Trophoblast cell (in vitro differentiated cells and primary cell): ENCODE results near the gene RBMS1.
A peak's percentile ranks its signal among the peaks of the same experiment; 100 is the strongest.

Source experiments
- DNase-seq, 2 donors: peaks; one replicate each; pipeline ENCODE4 v3.0.0-alpha.2; 2016
- H2AFZ ChIP-seq: 2 replicates; pipeline ENCODE4 v1.6.1; 2013; ENCODE audit warnings: low read length, moderate library complexity, mild to moderate bottlenecking; ENCODE audit not compliant: insufficient read depth, poor library complexity
- H2AK5ac ChIP-seq: 2 replicates; pipeline ENCODE4 v1.6.1; 2013; ENCODE audit warnings: mild to moderate bottlenecking, low read length
- H2BK120ac ChIP-seq: 2 replicates; pipeline ENCODE4 v1.6.1; 2013; ENCODE audit warnings: low read length, mild to moderate bottlenecking, moderate library complexity; ENCODE audit not compliant: insufficient read depth, poor library complexity
- H2BK12ac ChIP-seq: 2 replicates; pipeline ENCODE4 v1.6.1; 2013; ENCODE audit warnings: mild to moderate bottlenecking, low read length, moderate library complexity
- H2BK5ac ChIP-seq: 2 replicates; pipeline ENCODE4 v1.6.1; 2013; ENCODE audit warnings: low read length, low read depth, moderate library complexity, mild to moderate bottlenecking; ENCODE audit not compliant: poor library complexity
- H3K14ac ChIP-seq: 2 replicates; pipeline ENCODE4 v1.6.1; 2013; ENCODE audit warnings: mild to moderate bottlenecking, low read length
- H3K18ac ChIP-seq: 2 replicates; pipeline ENCODE4 v1.6.1; 2013; ENCODE audit warnings: mild to moderate bottlenecking, low read length
- H3K23ac ChIP-seq: 2 replicates; pipeline ENCODE4 v1.6.1; 2013; ENCODE audit warnings: low read length
- H3K27ac ChIP-seq: 2 replicates; pipeline ENCODE4 v1.5.1; 2013; ENCODE audit warnings: low read depth, mild to moderate bottlenecking, inconsistent platforms, low read length, moderate library complexity
- H3K27me3 ChIP-seq: 2 replicates; pipeline ENCODE4 v1.6.1; 2013; ENCODE audit warnings: inconsistent platforms, mild to moderate bottlenecking, low read length, moderate library complexity; ENCODE audit not compliant: insufficient read depth
- H3K36me3 ChIP-seq, 2 experiments: 1 replicate in 1 of 2; 2 replicates in 1 of 2; pipeline ENCODE4 v1.6.1; 2013; ENCODE audit warnings: low read length in 2 of 2, mild to moderate bottlenecking in 2 of 2, moderate library complexity in 1 of 2; ENCODE audit not compliant: insufficient read depth in 2 of 2, control insufficient read depth in 1 of 2
- H3K4ac ChIP-seq: 2 replicates; pipeline ENCODE4 v1.6.1; 2013; ENCODE audit warnings: low read depth, mild to moderate bottlenecking, low read length, moderate library complexity
- H3K4me1 ChIP-seq, 2 experiments: 1 replicate in 1 of 2; 2 replicates in 1 of 2; pipeline ENCODE4 v1.6.1; 2013; ENCODE audit warnings: low read length in 2 of 2, mild to moderate bottlenecking in 2 of 2, moderate library complexity in 1 of 2; ENCODE audit not compliant: insufficient read depth in 2 of 2, control insufficient read depth in 1 of 2
- H3K4me2 ChIP-seq: 2 replicates; pipeline ENCODE4 v1.6.1; 2013; ENCODE audit warnings: inconsistent platforms, mild to moderate bottlenecking, low read length, moderate library complexity
- H3K4me3 ChIP-seq: 2 replicates; pipeline ENCODE4 v1.5.1; 2013; ENCODE audit warnings: mild to moderate bottlenecking, low read depth, low read length, inconsistent platforms
- H3K79me1 ChIP-seq: one replicate; pipeline ENCODE4 v1.6.1; 2013; ENCODE audit warnings: low read length
- H3K79me2 ChIP-seq: 2 replicates; pipeline ENCODE4 v1.6.1; 2013; ENCODE audit warnings: low read length, mild to moderate bottlenecking; ENCODE audit not compliant: control insufficient read depth, insufficient read depth, poor library complexity
- H3K9ac ChIP-seq: 2 replicates; pipeline ENCODE4 v1.6.1; 2013; ENCODE audit warnings: mild to moderate bottlenecking, low read length
- H3K9me3 ChIP-seq: 2 replicates; pipeline ENCODE4 v1.6.1; 2013; ENCODE audit warnings: low read depth, mild to moderate bottlenecking, control low read depth, inconsistent platforms, low read length; ENCODE audit not compliant: insufficient read depth
- H4K12ac ChIP-seq: 2 replicates; pipeline ENCODE4 v1.6.1; 2013; ENCODE audit warnings: low read depth, mild to moderate bottlenecking, low read length, moderate library complexity
- H4K8ac ChIP-seq: 2 replicates; pipeline ENCODE4 v1.6.1; 2013; ENCODE audit warnings: low read depth, mild to moderate bottlenecking, low read length, moderate library complexity
- H4K91ac ChIP-seq: one replicate; pipeline ENCODE4 v1.6.1; 2013; ENCODE audit warnings: low read depth, mild to moderate bottlenecking, low read length, moderate library complexity
- WGBS: extraction: QIAGEN DNeasy Blood & Tissue Kit; methylation state at CpG from one replicate; pipeline ENCODE4 v1.1.7; 2013; ENCODE audit warnings: missing lambda C conversion rate; ENCODE audit not compliant: insufficient read length, insufficient coverage; ENCODE audit errors: extremely low coverage; 5-methylcytosine and 5-hydroxymethylcytosine counted together

The RBMS1 gene

GRCh38 chr2:160389875-160390274 lies 103.7 kb downstream of the RBMS1 start:
- no peak overlapping the region for H2AFZ ChIP-seq
- H3K9me3 ChIP-seq: no peaks in the 10 kb centered on the region
- H3K4me1 ChIP-seq: peaks cover 19 to 25% of the 10 kb centered on the region in 2 experiments
- peaks cover 27% of the 10 kb centered on the region for H3K79me2 ChIP-seq
- H3K4ac ChIP-seq: peak overlapping the region; percentile 53
- H2BK5ac ChIP-seq: no peak overlapping the region
- no peak overlapping the region for H4K12ac ChIP-seq
- no peaks in the 10 kb centered on the region for H3K27me3 ChIP-seq
- no peak overlapping the region for H4K91ac ChIP-seq
- H2BK12ac ChIP-seq: no peak overlapping the region
- H3K4me2 ChIP-seq: no peak overlapping the region
- no peak overlapping the region for H3K4me3 ChIP-seq
- H2BK120ac ChIP-seq: no peak overlapping the region
- no peak overlapping the region for H3K27ac ChIP-seq
- no peak overlapping the region for H4K8ac ChIP-seq
- H2AK5ac ChIP-seq: no peak overlapping the region
- H3K36me3 ChIP-seq: peaks cover 0 to 2% of the 10 kb centered on the region in 2 experiments
- peak in 1 of 2 donors; percentile 56 for DNase-seq
- H3K23ac ChIP-seq: no peak overlapping the region
- H3K79me1 ChIP-seq: peaks cover 2% of the 10 kb centered on the region
- no peak overlapping the region for H3K9ac ChIP-seq
- H3K14ac ChIP-seq: no peak overlapping the region
- H3K18ac ChIP-seq: no peak overlapping the region

- Histone ChIP-seq H2BK12ac (no peak overlapping the region), H3K4ac (peak overlapping the region; percentile 99), H3K23ac (no peak overlapping the region), H4K8ac (no peak overlapping the region), H3K14ac (no peak overlapping the region), H4K12ac (no peak overlapping the region), H3K9ac (no peak overlapping the region), H3K18ac (peak overlapping the region; percentile 29), H3K4me2 (no peak overlapping the region), H2AK5ac (no peak overlapping the region), H3K9me3 (no peaks in the 10 kb centered on the region), H3K79me2 (peaks cover 30% of the 10 kb centered on the region), H2AFZ (no peak overlapping the region), H3K4me3 (no peak overlapping the region), H4K91ac (no peak overlapping the region), H3K4me1 (peaks cover 19 to 25% of the 10 kb centered on the region in 2 experiments), H2BK120ac (no peak overlapping the region), H3K27me3 (no peaks in the 10 kb centered on the region), H2BK5ac (no peak overlapping the region), H3K79me1 (peaks cover 2% of the 10 kb centered on the region), H3K36me3 (peaks cover 0 to 2% of the 10 kb centered on the region in 2 experiments), H3K27ac (no peak overlapping the region)
- no peak for DNase-seq
- WGBS: no CpG with 5 or more reads among the region's 12 CpGs
Measured at GRCh38 chr2:160388464-160389263, 104.9 kb downstream of the RBMS1 start.

- no peak overlapping the region for H2BK12ac ChIP-seq
Measured at GRCh38 chr2:160387558-160388262, 105.9 kb downstream of the RBMS1 start.

GRCh38 chr2:160384791-160385190 lies 108.8 kb downstream of the RBMS1 start:
- DNase-seq: no peak
- H3K4me3 ChIP-seq: no peak overlapping the region
- H4K12ac ChIP-seq: no peak overlapping the region
- no peaks in the 10 kb centered on the region for H3K9me3 ChIP-seq
- H4K91ac ChIP-seq: no peak overlapping the region
- H2AFZ ChIP-seq: no peak overlapping the region
- no peak overlapping the region for H2AK5ac ChIP-seq
- H3K27me3 ChIP-seq: no peaks in the 10 kb centered on the region
- no peak overlapping the region for H3K23ac ChIP-seq
- H2BK12ac ChIP-seq: no peak overlapping the region
- H3K79me2 ChIP-seq: peaks cover 22% of the 10 kb centered on the region
- H3K79me1 ChIP-seq: no peaks in the 10 kb centered on the region
- no peak overlapping the region for H3K9ac ChIP-seq
- no peak overlapping the region for H3K14ac ChIP-seq
- H2BK120ac ChIP-seq: no peak overlapping the region
- peaks cover 10% of the 10 kb centered on the region in 2 experiments for H3K4me1 ChIP-seq
- H3K18ac ChIP-seq: no peak overlapping the region
- peaks cover 0 to 2% of the 10 kb centered on the region in 2 experiments for H3K36me3 ChIP-seq
- peak overlapping the region; percentile 95 for H3K4ac ChIP-seq
- H3K4me2 ChIP-seq: no peak overlapping the region
- no peak overlapping the region for H4K8ac ChIP-seq
- no peak overlapping the region for H3K27ac ChIP-seq
- no peak overlapping the region for H2BK5ac ChIP-seq
- WGBS: no CpG with 5 or more reads among the region's 1 CpG

More at GRCh38 chr2:160387558-160388262, 105.9 kb downstream of the RBMS1 start:
- Histone ChIP-seq H2BK120ac (no peak overlapping the region), H3K79me2 (peaks cover 26% of the 10 kb centered on the region), H3K79me1 (peaks cover 2% of the 10 kb centered on the region), H3K4me1 (peaks cover 19 to 24% of the 10 kb centered on the region in 2 experiments), H3K27me3 (no peaks in the 10 kb centered on the region), H3K4me3 (no peak overlapping the region), H2AFZ (no peak overlapping the region), H4K91ac (no peak overlapping the region), H3K36me3 (peaks cover 0 to 2% of the 10 kb centered on the region in 2 experiments), H3K18ac (no peak overlapping the region), H3K4me2 (no peak overlapping the region), H3K14ac (no peak overlapping the region), H3K23ac (no peak overlapping the region), H3K27ac (no peak overlapping the region), H3K4ac (peak overlapping the region; percentile 39), H3K9me3 (no peaks in the 10 kb centered on the region), H4K12ac (no peak overlapping the region), H4K8ac (no peak overlapping the region), H2BK5ac (no peak overlapping the region), H2AK5ac (no peak overlapping the region), H3K9ac (no peak overlapping the region)
- no CpG with 5 or more reads among the region's 3 CpGs for WGBS
- DNase-seq: no peak
